ENCODE measurements around the gene DDX1. TPM values are rescaled to one million over a fixed set of nuclear protein-coding genes. Genes with fewer than 3 reads are reported as not detected.

The DDX1 gene
- total and polyA plus RNA-seq, 8 donors: 26.8 to 98.2 (median 54.7) TPM

GRCh38 chr2:15596968-15597367 lies 5.3 kb downstream of the DDX1 start:
- Histone ChIP-seq H3K36me3 (peaks cover 52 to 75% (median 69%) of the 10 kb centered on the region in 4 donors), H3K9me3 (no peaks in the 10 kb centered on the region), H3K27me3 (no peaks in the 10 kb centered on the region), H3K4me3 (no peak overlapping the region), H3K4me1 (peaks cover 14 to 28% (median 24%) of the 10 kb centered on the region in 4 donors), H3K27ac (no peak overlapping the region)
- intact Hi-C loops (cut with DNase I; ENCODE audit: low total_unique reads): no loop called here
- no peak for DNase-seq
- 87 to 92% (median 92%) methylated on average over 4 of the region's 4 CpGs for WGBS, 5 donors
- TF ChIP-seq POLR2AphosphoS5 (IDR thresholded peaks at IDR 0.05): no peak
- no peak for TF ChIP-seq EP300 (IDR thresholded peaks at IDR 0.05)
- TF ChIP-seq CTCF (IDR thresholded peaks at IDR 0.05): no peak
- TF ChIP-seq POLR2A (IDR thresholded peaks at IDR 0.05): no peak

- Histone ChIP-seq H3K4me3 (no peak overlapping the region), H3K27ac (no peak overlapping the region), H3K36me3 (peaks cover 81 to 100% (median 99%) of the 10 kb centered on the region in 4 donors), H3K9me3 (no peaks in the 10 kb centered on the region), H3K4me1 (peaks cover 0 to under 1% (median 0%) of the 10 kb centered on the region in 4 donors), H3K27me3 (no peaks in the 10 kb centered on the region)
- no peak for DNase-seq
- intact Hi-C loops (cut with DNase I; ENCODE audit: low total_unique reads): no loop called here
- 91 to 98% (median 96%) methylated on average over 1 of the region's 1 CpG for whole genome bisulfite sequencing, 5 donors
- no peak for TF ChIP-seq CTCF (IDR thresholded peaks at IDR 0.05)
- TF ChIP-seq POLR2AphosphoS5 (IDR thresholded peaks at IDR 0.05): no peak
- no peak for TF ChIP-seq EP300 (IDR thresholded peaks at IDR 0.05)
- TF ChIP-seq POLR2A (IDR thresholded peaks at IDR 0.05): no peak
Measured at GRCh38 chr2:15599994-15600393, 8.3 kb downstream of the DDX1 start.

DNA sequence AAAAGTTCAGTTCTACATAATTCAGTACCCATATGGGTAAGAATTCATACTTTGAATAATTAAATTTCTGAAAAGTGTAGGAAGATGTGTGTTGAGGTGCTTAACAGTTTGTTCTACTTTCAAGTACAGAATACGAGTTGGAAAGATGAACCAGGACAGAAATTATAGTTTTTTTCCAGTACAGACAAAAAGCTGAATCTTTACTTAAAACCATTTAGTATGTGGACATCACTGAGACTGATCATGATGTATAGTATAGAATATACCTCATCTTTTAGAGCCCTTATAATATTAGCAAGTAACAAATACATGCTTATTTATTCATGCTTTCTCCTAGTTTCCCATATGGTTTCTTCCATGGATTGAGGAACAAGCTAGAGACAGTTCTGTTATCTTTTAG lies 10.0 kb downstream of the DDX1 start:
- Histone ChIP-seq H3K4me1 (no peaks in the 10 kb centered on the region), H3K27ac (no peak overlapping the region), H3K27me3 (no peaks in the 10 kb centered on the region), H3K4me3 (no peak overlapping the region), H3K9me3 (no peaks in the 10 kb centered on the region), H3K36me3 (peaks cover 86 to 100% (median 100%) of the 10 kb centered on the region in 4 donors)
- TF ChIP-seq CTCF (IDR thresholded peaks at IDR 0.05) (no peak), POLR2A (IDR thresholded peaks at IDR 0.05) (no peak), POLR2AphosphoS5 (IDR thresholded peaks at IDR 0.05) (no peak), EP300 (IDR thresholded peaks at IDR 0.05) (no peak)
- 92 to 97% (median 97%) methylated on average over 1 of the region's 1 CpG for WGBS, 5 donors
- no peak for DNase-seq
- intact Hi-C loops (cut with DNase I; ENCODE audit: low total_unique reads): no loop called here

DNA sequence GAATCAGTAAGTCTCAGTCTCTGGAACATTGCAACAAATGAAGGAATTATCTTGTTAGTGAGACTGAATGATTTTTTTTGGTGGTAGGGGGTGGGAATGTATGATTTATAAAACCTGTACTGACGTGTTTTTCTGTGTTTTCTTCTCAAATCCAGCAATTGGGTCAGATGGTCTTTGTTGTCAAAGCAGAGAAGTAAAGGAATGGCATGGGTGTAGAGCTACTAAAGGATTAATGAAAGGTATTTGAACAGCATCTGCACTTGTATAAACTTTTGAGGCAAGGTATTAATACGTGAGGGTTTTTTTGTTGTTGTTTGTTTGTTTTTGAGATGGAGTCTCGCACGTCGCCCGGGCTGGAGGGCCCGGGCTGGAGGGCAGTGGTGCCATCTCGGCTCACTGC lies 10.7 kb downstream of the DDX1 start:
- 87 to 95% (median 91%) methylated on average over 8 of the region's 8 CpGs for WGBS, 5 donors
- intact Hi-C loops (cut with DNase I; ENCODE audit: low total_unique reads): no loop called here
- TF ChIP-seq CTCF (IDR thresholded peaks at IDR 0.05) (no peak), POLR2A (IDR thresholded peaks at IDR 0.05) (no peak), POLR2AphosphoS5 (IDR thresholded peaks at IDR 0.05) (no peak), EP300 (IDR thresholded peaks at IDR 0.05) (no peak)
- Histone ChIP-seq H3K27me3 (no peaks in the 10 kb centered on the region), H3K27ac (no peak overlapping the region), H3K36me3 (peaks cover 83 to 100% (median 100%) of the 10 kb centered on the region in 4 donors), H3K4me1 (no peaks in the 10 kb centered on the region), H3K4me3 (no peak overlapping the region), H3K9me3 (no peaks in the 10 kb centered on the region)
- no peak for DNase-seq
